ENCODE data around the gene EXD3. TPM values are rescaled to one million over a fixed set of nuclear protein-coding genes. Genes with fewer than 3 reads are reported as not detected.

Gene EXD3
- total and polyA plus RNA-seq, 2 of the 13 experiments (the other 11 are each of a cell fraction or from before 2014, with no cell fraction given) = 2.7 to 4.8 TPM

GRCh38 chr9:137406876-137407589, 15.9 kb downstream of the EXD3 start (continued):
- 0 out of 2 replicates have a peak, but pooled peaks have one; percentile 40 for TF ChIP-seq MTERF4 (CRISPR knock-in tag; IDR thresholded peaks at IDR 0.05)
- 0 out of 2 replicates have a peak, but pooled peaks have one; percentile 32 for TF ChIP-seq ZNF678 (CRISPR knock-in tag; IDR thresholded peaks at IDR 0.05)
- no peak for TF ChIP-seq ZNF318 (CRISPR knock-in tag; IDR thresholded peaks at IDR 0.05)
- TF ChIP-seq PATZ1 (CRISPR knock-in tag; IDR thresholded peaks at IDR 0.05) = peak; percentile 56
- TF ChIP-seq PHF21A (CRISPR knock-in tag; IDR thresholded peaks at IDR 0.05) = 0 out of 2 replicates have a peak, but pooled peaks have one; percentile 19
- TF ChIP-seq CTCF (CRISPR knock-in tag; IDR thresholded peaks at IDR 0.05) = peak; percentile 85
- TF ChIP-seq KDM2A (CRISPR knock-in tag; IDR thresholded peaks at IDR 0.05; ENCODE audit: borderline replicate concordance, low read depth) = peak; percentile 53; the same call in 1 of the 2 replicates
- TF ChIP-seq ZNF362 (CRISPR knock-in tag; IDR thresholded peaks at IDR 0.05; ENCODE audit: borderline replicate concordance) = peak; percentile 11; the same call in 1 of the 2 replicates
- no peak for TF ChIP-seq TFE3 (CRISPR knock-in tag; IDR thresholded peaks at IDR 0.05)
- peak; percentile 33; the same call in 1 of the 2 replicates for TF ChIP-seq ZNF333 (CRISPR knock-in tag; IDR thresholded peaks at IDR 0.05; ENCODE audit: borderline replicate concordance)
